ENCODE measurements around the gene ZDHHC21.

The ZDHHC21 gene, protein sequence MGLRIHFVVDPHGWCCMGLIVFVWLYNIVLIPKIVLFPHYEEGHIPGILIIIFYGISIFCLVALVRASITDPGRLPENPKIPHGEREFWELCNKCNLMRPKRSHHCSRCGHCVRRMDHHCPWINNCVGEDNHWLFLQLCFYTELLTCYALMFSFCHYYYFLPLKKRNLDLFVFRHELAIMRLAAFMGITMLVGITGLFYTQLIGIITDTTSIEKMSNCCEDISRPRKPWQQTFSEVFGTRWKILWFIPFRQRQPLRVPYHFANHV

DNA sequence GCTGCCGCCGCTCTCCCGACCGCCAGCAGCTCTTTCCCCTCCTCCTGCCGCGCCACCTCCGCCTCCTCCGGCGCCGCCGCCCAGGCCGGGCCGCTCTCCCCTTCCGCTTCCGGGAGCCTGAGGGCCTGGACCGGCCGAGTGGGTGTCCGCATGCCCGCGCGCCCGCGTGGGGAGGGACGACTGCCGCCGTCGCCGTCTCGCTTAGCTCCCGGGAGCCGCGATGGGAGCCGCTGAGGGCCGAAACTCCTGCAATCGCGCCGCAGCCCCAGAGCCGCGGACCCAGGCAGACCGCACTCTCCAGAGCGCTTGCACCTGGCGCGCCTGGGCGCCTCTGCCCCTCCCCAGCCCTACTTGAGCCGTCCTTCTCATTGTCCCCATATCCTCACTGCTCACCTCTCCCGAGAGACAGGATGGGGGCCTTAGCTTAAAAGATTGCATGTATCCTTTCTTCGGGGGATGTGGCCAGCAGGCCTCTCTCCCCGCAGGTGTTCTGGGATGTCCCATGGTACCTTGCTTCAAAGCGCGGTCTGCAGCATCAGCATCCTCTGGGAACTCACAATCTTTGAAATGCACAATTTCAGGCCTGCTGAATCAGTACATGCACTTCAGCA lies at the start of gene ZDHHC21:
TSS of gene ZDHHC21 (minus strand) at position 182 of the 611 bp plus-strand sequence. CDS start 19,092 bp downstream, outside the sequence.
- peak within 1 kb of the TSS; percentile 22 for H3K27ac ChIP-seq
- no peak for DNase-seq (ENCODE audit: low read depth, low spot score)

DNA sequence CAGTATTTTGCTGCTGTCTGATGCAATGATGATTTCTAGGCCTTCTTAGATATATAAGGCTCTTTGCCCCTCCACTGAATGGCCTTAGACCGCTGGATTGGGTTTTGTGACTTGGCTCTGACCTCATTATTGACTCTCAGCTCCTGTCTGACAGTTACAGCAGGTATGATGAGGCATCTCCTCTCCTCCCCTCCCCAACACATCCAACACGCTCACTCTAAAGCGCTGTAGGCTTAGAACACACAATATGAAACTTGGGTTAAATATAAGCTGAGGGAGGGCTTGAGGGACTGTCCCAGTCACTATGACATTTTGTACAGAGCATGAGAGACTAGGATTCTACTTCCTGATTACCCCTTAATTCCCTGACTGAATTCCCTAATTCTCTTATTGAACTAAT lies 48.1 kb upstream of the ZDHHC21 start:
- no peak overlapping the region for H3K27ac ChIP-seq
- no peak for DNase-seq (ENCODE audit: low read depth, low spot score)

DNA sequence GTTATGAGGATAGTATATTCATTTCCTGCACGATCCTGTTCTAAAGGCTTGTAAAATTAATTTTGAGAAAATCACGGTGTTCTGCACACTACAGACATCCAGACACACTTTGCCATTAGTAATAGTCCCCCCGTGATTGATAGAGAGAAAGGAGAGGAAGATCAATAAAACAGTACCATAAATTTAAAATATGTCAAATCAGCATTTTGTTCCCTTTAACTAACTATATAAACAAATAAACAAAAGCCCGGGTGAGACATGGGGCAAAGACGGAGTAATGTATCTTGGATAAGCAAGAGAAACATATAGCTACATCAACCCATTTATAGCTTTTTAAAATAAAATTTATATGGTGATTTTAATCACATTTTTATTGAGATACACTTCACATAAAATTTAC lies 39.9 kb upstream of the ZDHHC21 start:
- no peak for DNase-seq (ENCODE audit: low read depth, low spot score)
- H3K27ac ChIP-seq = no peak overlapping the region

DNA sequence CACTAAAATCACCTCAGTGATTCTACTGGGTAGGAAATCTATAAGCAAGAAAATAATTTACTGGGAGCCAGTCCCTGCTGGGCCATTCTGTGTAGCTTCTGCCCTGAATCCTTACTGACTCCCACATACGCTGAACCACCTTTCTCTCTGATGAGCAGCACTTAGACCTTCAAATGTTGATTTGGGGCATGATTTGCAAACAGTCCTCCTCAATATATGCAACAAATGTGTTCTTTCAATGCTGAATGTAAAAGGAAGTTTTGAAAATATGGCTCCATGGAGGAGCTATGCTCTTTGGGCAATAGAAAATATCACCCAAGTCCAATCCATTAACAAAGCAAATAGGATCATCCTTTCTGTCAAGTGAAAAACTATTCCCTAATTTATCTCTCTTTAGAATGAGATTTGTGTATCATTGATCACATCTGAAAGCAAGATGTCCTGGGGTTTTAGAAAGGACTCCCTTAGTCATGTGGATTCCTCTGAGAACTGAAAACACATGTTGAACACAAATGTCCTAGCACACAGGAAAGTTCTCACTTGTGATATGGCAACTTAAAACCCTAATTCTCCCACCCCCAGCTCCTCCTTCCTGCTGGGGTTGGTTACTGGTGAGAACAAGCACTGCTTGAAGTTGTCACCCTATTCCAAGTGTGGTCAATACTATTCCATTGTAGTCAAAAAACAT lies 38.2 kb upstream of the ZDHHC21 start:
- DNase-seq (ENCODE audit: low read depth, low spot score) = no peak
- no peak overlapping the region for H3K27ac ChIP-seq

DNA sequence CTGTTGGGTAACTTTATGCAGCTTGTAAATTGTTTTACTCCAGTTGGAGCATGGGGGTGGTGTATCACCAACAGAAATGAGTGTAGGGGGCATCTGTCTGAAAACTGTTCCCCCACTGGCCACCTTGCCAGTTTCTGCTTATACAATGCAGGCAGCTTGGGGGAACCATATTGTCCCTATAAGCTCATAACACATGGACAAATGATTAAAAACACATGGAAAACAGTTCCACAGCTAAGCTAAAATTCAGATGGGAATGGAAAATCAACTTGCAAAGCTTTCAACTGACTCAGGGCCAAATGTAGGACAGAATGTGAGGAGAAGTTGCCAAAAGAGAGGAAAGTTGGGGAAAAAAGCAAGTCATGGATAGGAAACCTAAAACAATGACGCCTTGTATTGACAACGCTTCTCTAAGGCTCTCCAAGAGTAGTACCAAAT lies 37.2 kb upstream of the ZDHHC21 start:
- no peak overlapping the region for H3K27ac ChIP-seq
- no peak for DNase-seq (ENCODE audit: low read depth, low spot score)

DNA sequence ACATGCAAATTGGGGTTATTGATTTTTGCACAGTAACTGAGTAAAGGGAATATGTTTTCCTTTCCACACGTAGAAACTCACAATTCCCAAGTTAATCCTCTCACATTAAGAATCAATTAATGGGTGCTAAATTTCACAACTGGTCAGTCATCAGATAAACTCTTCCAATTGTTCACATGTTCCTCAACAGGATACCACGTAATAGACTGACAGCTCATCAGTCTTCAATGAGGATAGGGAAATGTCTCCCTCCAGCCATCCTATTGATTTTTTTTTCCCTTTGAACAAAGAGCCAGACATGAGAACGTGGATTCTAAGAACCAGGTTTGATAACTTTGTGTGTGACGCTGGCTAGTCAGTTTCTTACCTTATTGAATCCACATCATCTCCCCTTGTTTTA lies 30.1 kb upstream of the ZDHHC21 start:
- H3K27ac ChIP-seq = no peak overlapping the region
- DNase-seq (ENCODE audit: low read depth, low spot score) = no peak

DNA sequence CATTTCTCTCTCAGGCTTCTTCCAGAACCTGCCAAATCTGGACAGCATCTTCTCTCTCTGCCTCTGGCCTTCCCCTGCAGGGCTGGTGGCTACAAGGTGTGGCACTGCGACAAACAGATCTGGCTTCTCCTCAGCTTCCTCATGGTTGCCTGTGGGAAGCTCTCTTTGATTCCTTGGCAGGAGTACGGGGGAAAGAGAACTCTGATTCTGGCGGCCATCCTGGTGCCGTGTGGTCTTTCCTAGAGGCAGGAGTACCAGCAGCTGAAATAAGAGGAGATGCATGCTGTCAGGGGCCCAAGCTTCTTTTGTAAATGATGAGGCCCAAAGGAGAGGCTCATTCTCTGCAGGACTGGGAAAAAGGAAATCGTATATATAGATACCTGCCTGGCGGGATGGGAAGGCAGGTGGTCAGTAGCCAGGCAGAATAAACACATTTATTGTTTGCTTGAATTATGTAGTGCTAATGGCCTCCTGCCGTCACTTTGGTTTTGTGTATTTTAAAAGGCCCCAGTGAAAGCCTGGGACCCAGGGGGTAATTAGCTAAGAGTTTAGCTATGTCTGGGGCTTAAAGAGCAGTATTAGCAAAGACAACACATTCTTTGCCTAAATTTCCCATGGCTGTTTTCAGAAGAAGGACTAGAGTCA lies 29.3 kb upstream of the ZDHHC21 start, which contains the start of gene CER1:
TSS of gene CER1 (minus strand) at position 343 of the 645 bp plus-strand sequence. CDS start at position 282, 61 bp downstream.
- DNase-seq (ENCODE audit: low read depth, low spot score) = no peak
- H3K27ac ChIP-seq = no peak within 1 kb of the TSS

DNA sequence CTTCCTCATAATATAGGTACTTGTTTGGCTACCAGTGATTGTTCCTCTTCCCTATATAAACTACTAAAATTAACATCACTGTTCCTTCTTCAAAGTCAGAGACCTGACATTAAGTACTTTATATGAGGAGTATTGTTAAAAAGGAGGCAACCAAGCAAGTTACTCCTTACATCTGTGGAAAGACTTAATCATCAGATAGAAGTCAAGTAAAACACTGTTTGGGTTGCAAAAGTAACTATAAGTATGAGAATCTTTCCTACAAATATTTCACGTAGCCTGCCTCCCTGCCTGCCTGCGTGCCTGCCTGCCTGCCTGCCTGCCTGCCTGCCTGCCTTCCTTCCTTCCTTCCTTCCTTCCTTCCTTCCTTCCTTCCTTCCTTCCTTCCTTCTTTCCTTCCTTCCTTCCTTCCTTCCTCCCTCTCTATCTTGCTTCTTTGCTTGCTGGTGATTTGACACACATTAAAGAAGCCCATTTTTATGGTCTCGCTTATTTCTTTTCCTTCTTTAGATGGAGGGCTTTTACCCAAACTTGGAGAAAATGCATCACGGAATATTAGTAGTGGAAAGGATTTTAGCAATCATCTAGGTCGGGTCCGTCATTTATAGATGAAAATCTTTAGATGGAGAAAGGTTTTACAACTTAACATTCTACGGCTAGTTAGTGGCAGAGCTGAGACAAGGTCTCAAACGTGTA lies 26.1 kb upstream of the ZDHHC21 start:
- DNase-seq (ENCODE audit: low read depth, low spot score) = no peak
- H3K27ac ChIP-seq = no peak overlapping the region

DNA sequence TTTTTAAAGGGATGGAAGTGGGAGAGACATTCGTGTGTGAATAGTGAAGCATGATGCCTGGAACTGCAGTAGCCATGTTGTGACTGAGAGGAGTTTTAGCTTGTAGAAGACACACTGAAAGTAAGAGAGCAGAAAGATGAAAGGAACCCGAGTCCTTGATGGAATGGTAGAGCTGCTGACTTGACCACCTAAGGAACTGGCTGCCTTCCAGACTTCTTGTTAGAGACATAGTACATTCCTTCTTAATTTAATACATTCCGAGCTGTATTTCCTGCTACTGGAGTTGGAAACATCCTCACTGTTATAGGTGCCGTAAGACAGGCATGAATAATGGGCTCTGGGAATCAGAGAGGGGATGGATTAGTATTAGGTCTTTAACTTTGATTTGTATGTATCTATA lies 21.9 kb upstream of the ZDHHC21 start:
- no peak for DNase-seq (ENCODE audit: low read depth, low spot score)
- no peak overlapping the region for H3K27ac ChIP-seq

DNA sequence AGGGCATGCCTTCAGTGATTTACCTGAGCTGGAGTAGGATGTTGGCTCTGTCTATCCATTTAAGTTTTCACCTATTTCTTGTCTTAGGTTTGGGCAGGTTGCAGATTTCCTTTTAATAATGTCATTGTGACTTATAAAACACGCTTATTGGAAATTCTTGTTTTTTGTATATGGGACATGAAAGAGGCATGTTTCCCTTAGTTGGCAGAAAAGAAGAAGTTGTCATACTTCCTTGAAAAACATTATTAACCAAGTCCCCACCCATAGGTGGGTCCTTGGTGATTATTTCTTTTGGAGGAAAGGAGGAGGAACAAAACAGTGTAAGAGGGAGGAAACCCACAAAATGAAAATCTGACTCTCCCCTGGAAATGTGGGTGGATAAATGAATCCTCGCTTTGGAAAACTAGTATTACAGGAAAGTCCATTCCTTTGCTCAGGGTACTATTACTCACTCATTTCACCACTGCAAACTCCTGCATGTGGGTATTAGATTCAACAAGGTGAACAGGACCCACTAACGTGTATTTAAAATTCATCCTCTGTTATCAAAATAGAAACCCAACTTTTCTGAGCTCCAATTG lies 20.0 kb upstream of the ZDHHC21 start:
- peak overlapping the region; percentile 56 for H3K27ac ChIP-seq

DNA sequence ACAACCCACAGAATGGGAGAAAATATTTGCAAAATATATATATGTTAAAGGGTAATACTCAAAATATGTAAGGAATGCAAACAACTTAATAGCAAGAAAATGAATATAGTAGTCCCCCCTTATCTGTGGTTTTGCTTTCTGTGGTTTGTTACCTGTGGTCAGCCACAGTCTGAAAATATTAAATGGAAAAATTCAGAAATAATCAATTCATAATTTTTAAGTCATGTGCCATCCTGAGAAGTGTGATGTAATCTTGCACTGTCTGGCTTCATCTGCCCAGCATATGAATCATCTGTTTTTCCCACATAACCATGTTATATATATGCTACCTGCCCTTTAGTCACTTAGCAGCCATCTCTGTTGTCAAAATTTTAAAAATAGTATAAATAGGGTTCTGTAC lies 17.6 kb upstream of the ZDHHC21 start:
- peak overlapping the region; percentile 63 for H3K27ac ChIP-seq
- peak; percentile 33 for DNase-seq (ENCODE audit: low read depth, low spot score)

More for the DNA sequence above, 20.0 kb upstream of the ZDHHC21 start:
- DNase-seq (ENCODE audit: low read depth, low spot score) = peak; percentile 33

DNA sequence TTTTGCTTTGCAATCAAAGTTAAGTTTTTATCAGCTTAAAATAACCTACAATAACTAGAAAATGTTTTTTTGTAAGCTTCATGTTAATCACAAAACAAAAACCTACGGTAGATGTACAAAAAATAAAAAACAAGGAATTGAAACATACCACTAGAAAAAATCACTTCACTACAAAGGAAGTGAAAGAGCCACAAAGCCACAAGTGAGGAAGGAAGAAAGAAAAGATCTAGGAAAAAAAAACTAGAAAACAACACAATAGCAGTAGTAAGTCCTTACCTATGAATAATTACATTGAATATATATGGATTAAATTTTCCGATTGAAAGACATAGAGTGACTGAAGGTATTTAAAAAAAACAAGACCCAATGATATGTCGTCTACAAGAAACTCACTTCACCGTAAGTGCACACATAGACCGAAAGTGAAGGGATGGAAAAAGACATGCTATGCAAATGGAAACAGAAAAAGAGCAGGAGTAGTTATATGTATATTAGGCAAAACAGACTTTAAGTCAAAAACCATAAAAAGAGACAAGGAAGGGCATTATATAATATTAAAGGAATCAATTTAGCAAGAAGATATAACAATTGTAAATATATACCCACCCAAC lies 13.4 kb upstream of the ZDHHC21 start:
- DNase-seq (ENCODE audit: low read depth, low spot score) = no peak
- H3K27ac ChIP-seq = no peak overlapping the region

DNA sequence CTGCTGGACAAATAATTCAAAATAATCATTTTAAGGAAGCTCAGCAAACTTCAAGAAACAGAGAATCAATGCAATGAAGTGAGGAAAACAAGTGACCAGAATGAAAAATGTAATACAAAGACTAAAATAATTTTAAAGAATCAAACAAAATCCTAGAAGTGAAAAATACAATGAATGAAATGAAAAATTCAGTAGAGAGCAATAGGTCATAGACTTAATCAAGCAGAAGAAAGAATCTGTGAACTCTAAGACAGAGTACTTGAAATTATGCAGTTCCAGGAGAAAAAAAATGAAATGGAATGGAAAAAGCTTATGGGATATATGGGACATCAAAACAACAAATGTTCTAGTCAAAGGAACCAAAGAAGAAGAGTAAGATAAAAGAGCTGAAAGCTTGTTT lies 11.8 kb upstream of the ZDHHC21 start:
- H3K27ac ChIP-seq = no peak overlapping the region
- no peak for DNase-seq (ENCODE audit: low read depth, low spot score)

DNA sequence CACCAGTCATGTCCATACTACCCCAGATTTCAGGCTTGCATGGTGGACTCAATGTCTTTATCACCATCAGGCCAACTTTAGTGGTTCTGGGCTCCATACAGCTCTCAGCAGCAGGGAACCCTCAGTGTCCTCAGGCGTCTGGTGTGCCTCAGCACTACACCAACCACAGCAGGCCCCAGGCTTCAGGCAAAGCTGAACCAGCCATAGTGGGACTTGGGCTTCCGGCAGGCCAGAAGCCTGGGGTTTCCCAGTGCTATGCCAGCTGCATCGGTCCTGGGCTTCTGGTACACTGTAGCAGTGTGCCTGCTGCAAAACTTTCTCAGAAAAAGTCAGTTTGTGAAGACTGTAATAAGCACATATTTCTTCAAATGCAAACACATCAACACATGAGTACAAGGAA lies 11.0 kb upstream of the ZDHHC21 start:
- no peak for DNase-seq (ENCODE audit: low read depth, low spot score)
- no peak overlapping the region for H3K27ac ChIP-seq

DNA sequence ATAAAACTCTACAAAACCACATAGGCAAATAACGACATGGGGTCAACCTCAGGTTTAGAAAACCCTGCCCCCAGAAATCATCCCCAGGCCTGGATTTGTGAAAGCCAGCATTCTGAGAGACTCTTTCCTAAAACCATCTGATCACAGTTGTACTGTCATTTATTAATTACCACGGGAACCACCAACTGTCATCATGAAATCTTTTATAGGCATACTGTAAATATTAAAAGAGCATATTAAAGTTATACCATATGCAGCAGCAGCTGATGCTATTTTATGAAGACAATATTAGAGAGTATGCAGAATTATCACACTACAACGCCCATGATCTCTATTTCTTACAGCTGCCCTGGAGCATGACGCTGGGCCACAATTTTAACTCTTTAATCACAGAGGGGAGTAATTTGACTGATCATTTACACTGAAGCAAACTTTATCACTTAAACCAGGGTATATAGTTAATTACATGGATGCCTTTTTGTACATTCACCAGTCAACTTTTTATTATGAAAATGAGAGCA lies 9.0 kb upstream of the ZDHHC21 start:
- no peak for DNase-seq (ENCODE audit: low read depth, low spot score)
- no peak overlapping the region for H3K27ac ChIP-seq

DNA sequence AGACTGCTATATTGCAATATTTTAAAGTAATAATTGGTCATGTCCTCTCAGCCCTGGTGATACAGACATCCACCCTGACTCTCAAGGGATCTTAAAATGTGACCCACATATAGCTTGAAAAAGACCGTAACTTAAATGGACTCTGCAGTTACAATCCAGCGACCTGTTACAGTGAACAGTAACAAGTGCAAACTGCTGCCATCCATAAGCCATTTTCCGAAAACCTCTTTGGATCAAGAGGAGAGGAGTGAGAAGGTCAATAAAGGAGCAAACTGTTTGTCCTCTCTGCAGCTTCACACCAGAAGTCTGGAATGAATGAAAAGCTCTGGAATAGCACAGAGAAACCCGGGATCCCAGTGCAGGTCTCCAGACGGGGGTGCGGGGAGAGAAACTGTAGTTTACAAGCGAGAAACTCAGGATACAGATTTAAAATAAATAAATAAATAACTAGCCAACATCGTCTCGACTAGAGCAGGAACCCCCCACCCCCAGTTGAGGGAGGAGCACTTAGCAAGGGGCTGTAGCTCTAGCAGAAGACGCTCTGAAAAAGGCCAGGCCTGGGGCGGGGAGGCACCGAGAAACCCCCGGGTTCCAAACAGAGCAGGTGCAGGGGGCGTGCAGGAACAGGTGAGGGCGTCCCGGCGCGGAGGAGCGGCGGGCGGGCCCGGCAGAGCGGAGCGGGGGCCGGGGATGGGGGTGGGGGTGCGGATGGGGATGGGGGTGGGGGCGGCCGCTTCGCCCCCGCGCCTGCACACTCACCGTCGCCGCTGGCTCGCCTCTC lies 572 bp downstream of the ZDHHC21 start:
- H3K27ac ChIP-seq = peak overlapping the region; percentile 22
- no peak for DNase-seq (ENCODE audit: low read depth, low spot score)

DNA sequence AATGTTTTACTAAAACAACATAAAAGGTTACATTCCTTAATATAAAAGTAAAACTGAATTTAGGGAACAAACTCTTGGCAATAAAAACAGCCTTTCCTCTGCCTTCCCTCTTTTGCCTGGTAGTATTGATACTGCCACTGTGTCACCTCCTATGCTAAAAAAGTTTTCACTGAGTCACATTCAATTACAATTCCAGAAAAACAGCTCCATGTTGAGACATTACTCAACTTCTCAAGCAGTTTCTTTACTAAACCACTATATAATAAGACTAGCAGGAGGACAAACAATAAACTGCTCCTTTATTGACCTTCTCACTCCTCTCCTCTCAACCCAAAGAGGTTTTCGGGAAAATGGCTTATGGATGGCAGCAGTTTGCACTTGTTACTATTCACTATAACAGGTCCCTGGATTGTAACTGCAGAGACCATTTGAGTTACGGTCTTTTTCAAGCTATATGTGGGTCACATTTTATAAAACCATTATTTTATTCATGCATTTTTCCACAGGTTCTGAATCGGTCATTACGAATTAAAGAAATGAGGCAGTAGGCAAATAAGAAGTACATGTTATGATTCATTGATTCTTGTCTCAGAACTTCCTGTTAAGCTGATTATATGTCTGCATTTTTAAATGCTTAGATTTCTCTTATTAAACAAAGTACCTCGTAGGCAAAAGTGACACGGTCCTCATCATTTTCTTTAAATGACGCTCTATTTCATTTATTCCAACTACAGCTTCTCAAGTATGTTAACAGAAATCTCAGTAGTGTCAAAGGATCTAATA lies 2.1 kb downstream of the ZDHHC21 start:
- no peak for DNase-seq (ENCODE audit: low read depth, low spot score)

More for the DNA sequence above, 2.1 kb downstream of the ZDHHC21 start:
- peak overlapping the region; percentile 56 for H3K27ac ChIP-seq

Measured in epithelial cell of prostate (primary cell).